Uterus (tissue), 2 donors: ENCODE measurements around the gene TRPM1.

Experiments
- POLR2A ChIP-seq, 2 donors: fragments of 450-650 bp; IDR thresholded peaks; one replicate each; pipeline ENCODE4 v1.6.1; 2016; ENCODE audit warnings: antibody characterized with exemption in 2 of 2, mild to moderate bottlenecking in 1 of 2, moderate library complexity in 1 of 2
- TF ChIP-seq, protein P1 (sequence below), 4 experiments: fragments of 200-600 bp in 2 of 4; fragments of 450-650 bp in 2 of 4; sonication (generic) in 2 of 4; IDR thresholded peaks; one replicate each; pipeline ENCODE4 v1.5.1; 2016 to 2019; ENCODE audit warnings: antibody characterized with exemption in 4 of 4, mild to moderate bottlenecking in 2 of 4, moderate library complexity in 1 of 4

DNA sequence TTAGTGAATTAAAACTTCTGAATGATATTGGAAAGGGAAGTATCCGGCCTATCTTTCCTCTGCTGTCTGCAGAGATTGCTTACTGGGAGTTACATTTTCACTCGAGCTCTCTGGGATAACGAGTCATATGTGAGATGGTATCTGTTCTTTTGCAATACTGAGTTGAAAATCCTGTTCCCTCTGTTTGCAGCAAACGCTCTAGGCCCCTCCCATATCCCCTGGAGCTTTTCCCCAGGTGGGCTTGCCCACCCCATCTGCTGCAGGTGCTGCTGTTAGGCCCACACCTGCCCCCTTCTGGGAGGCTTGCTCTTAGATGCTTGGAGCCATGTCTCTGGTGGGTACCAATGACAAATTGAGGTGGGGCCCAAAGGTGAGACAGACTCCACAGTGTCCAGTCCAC lies 67.4 kb downstream of the TRPM1 start:
- TF ChIP-seq, protein P1, sequence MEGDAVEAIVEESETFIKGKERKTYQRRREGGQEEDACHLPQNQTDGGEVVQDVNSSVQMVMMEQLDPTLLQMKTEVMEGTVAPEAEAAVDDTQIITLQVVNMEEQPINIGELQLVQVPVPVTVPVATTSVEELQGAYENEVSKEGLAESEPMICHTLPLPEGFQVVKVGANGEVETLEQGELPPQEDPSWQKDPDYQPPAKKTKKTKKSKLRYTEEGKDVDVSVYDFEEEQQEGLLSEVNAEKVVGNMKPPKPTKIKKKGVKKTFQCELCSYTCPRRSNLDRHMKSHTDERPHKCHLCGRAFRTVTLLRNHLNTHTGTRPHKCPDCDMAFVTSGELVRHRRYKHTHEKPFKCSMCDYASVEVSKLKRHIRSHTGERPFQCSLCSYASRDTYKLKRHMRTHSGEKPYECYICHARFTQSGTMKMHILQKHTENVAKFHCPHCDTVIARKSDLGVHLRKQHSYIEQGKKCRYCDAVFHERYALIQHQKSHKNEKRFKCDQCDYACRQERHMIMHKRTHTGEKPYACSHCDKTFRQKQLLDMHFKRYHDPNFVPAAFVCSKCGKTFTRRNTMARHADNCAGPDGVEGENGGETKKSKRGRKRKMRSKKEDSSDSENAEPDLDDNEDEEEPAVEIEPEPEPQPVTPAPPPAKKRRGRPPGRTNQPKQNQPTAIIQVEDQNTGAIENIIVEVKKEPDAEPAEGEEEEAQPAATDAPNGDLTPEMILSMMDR (IDR thresholded peaks at IDR 0.05), result no peak
- no peak for TF ChIP-seq POLR2A (IDR thresholded peaks at IDR 0.05)
